Keratinocyte (primary cell): Measurements from ENCODE around the gene WNT7B. TPM values are rescaled to one million over a fixed set of nuclear protein-coding genes. Genes with fewer than 3 reads are reported as not detected.

Experiments used
- DNase-seq: peaks from one replicate; pipeline ENCODE4 v3.0.0-alpha.2; 2011; ENCODE audit warnings: low read depth, missing footprints, low spot score
- FAIRE-seq: peaks from 2 replicates; lab custom pipeline; 2011; peaks lifted over from hg19 to GRCh38; lab: Jason Lieb, UNC
- H2AFZ ChIP-seq: 2 replicates; pipeline ENCODE4 v1.6.0; 2012; ENCODE audit warnings: low read length, control low read depth, inconsistent platforms; ENCODE audit not compliant: control insufficient read depth
- H3K27ac ChIP-seq: 2 replicates; pipeline ENCODE4 v1.5.1; 2011; ENCODE audit warnings: low read length; ENCODE audit not compliant: control insufficient read depth, insufficient read depth
- H3K27me3 ChIP-seq: 3 replicates; pipeline ENCODE4 v1.6.0; 2011; ENCODE audit warnings: low read length; ENCODE audit not compliant: control insufficient read depth, insufficient read depth; ENCODE audit errors: extremely low read depth
- H3K36me3 ChIP-seq, 2 experiments: 2 replicates in 1 of 2; 3 replicates in 1 of 2; pipeline ENCODE4 v1.5.1; 2011; ENCODE audit warnings: low read length in 2 of 2, mild to moderate bottlenecking in 1 of 2; ENCODE audit not compliant: control insufficient read depth in 2 of 2, insufficient read depth in 2 of 2; ENCODE audit errors: extremely low read depth in 1 of 2
- H3K4me1 ChIP-seq: 3 replicates; pipeline ENCODE4 v1.5.1; 2011; ENCODE audit warnings: low read length; ENCODE audit not compliant: control insufficient read depth, insufficient read depth; ENCODE audit errors: extremely low read depth
- H3K4me2 ChIP-seq: 3 replicates; pipeline ENCODE4 v1.6.0; 2011; ENCODE audit warnings: low read depth, low read length; ENCODE audit not compliant: control insufficient read depth, insufficient read depth; ENCODE audit errors: extremely low read depth
- H3K4me3 ChIP-seq, 3 experiments: fragments of 200-600 bp in 1 of 3; sonication (generic) in 1 of 3; 2 replicates in 2 of 3; 3 replicates in 1 of 3; pipeline ENCODE4 v1.5.1; 2011 to 2016; ENCODE audit warnings: low read length in 3 of 3, mild to moderate bottlenecking in 3 of 3, control low read depth in 2 of 3, inconsistent platforms in 1 of 3, low read depth in 1 of 3, mixed read lengths in 1 of 3, mixed run types in 1 of 3, moderate library complexity in 1 of 3; ENCODE audit not compliant: control insufficient read depth in 2 of 3, insufficient read depth in 2 of 3; ENCODE audit errors: extremely low read depth in 1 of 3
- H3K79me2 ChIP-seq: 2 replicates; pipeline ENCODE4 v1.6.0; 2012; ENCODE audit warnings: low read length; ENCODE audit not compliant: control insufficient read depth, insufficient read depth
- H3K9ac ChIP-seq: 3 replicates; pipeline ENCODE4 v1.6.0; 2011; ENCODE audit warnings: low read length; ENCODE audit not compliant: control insufficient read depth, insufficient read depth; ENCODE audit errors: extremely low read depth
- H3K9me1 ChIP-seq: 3 replicates; pipeline ENCODE4 v1.6.0; 2011; ENCODE audit warnings: low read length; ENCODE audit not compliant: control insufficient read depth, insufficient read depth; ENCODE audit errors: extremely low read depth
- H3K9me3 ChIP-seq: 2 replicates; pipeline ENCODE4 v1.5.1; 2012; ENCODE audit warnings: low read depth, low read length; ENCODE audit not compliant: control insufficient read depth
- H4K20me1 ChIP-seq: 3 replicates; pipeline ENCODE4 v1.6.0; 2011; ENCODE audit warnings: low read length; ENCODE audit not compliant: control insufficient read depth, insufficient read depth; ENCODE audit errors: extremely low read depth
- CTCF ChIP-seq, 3 experiments: IDR thresholded peaks in 1 of 3; conservative IDR thresholded peaks in 1 of 3; optimal IDR thresholded peaks in 1 of 3; 2 replicates in 2 of 3; 3 replicates in 1 of 3; pipeline versions ENCODE3 to v1.5.1; 2011; ENCODE audit warnings: low read length in 3 of 3, mild to moderate bottlenecking in 3 of 3, moderate library complexity in 2 of 3, control low read depth in 1 of 3, inconsistent platforms in 1 of 3; ENCODE audit not compliant: insufficient read depth in 2 of 3; ENCODE audit errors: extremely low read depth in 1 of 3
- EZH2 ChIP-seq: IDR thresholded peaks from one replicate; pipeline ENCODE4 v1.6.1; 2012; ENCODE audit warnings: inconsistent platforms, mild to moderate bottlenecking, low read length, moderate library complexity
- dilution Hi-C: fragments of 300-500 bp; cut with MboI; formaldehyde crosslinking; loops from one replicate; pipeline ENCODE4 v1.7.0; 2020; ENCODE audit warnings: low sequenced_read_pairs; ENCODE audit not compliant: extremely low pct_ligation_motif_present
- polyA plus RNA-seq, 5 experiments: library from polyadenylated mRNA; depleted of rRNA in 3 of 5; stranded (reverse) in 3 of 5; stranded (forward) in 1 of 5; unstranded in 1 of 5; fragments of >200 nt; gene quantifications; 1 replicate in 1 of 5; 2 replicates in 3 of 5; 3 replicates in 1 of 5; pipeline versions ENCODE4 v1.2.1 to v1.2.3, GENCODE V29; 2011 to 2012; ENCODE audit warnings: missing spikeins in 2 of 5, low read depth in 1 of 5, low replicate concordance in 1 of 5

The WNT7B gene
- polyA plus RNA-seq, 1 donor (not counting 4 experiments of a cell fraction or from before 2014, with no cell fraction given): 1.7 TPM

GRCh38 chr22:45883811-45884170 is 93.2 kb downstream of the WNT7B start:
- TF ChIP-seq CTCF (optimal IDR thresholded peaks at IDR 0.05 in 1 of 3, IDR thresholded peaks at IDR 0.05 in 1 of 3, conservative IDR thresholded peaks at IDR 0.05 in 1 of 3; ENCODE audit: extremely low read depth in 1 of 3, insufficient read depth in 2 of 3, low read length in 3 of 3) (no peak), EZH2 (no peak)
- H3K9me3 ChIP-seq: no peaks in the 10 kb centered on the region
- H3K4me3 ChIP-seq: no peak overlapping the region
- DNase-seq (no peak), FAIRE-seq (no peak)
- dilution Hi-C loops: no loop called here
- H4K20me1 ChIP-seq: no peaks in the 10 kb centered on the region
- H3K4me2 ChIP-seq: no peak overlapping the region
- H2AFZ ChIP-seq: no peak overlapping the region
- H3K27me3 ChIP-seq: peaks cover 49% of the 10 kb centered on the region
- H3K36me3 ChIP-seq: no peaks in the 10 kb centered on the region
- no peak overlapping the region for H3K27ac ChIP-seq
- H3K9me1 ChIP-seq: no peaks in the 10 kb centered on the region
- H3K9ac ChIP-seq: no peak overlapping the region
- peaks cover 10% of the 10 kb centered on the region for H3K4me1 ChIP-seq
- H3K79me2 ChIP-seq: no peaks in the 10 kb centered on the region

DNA sequence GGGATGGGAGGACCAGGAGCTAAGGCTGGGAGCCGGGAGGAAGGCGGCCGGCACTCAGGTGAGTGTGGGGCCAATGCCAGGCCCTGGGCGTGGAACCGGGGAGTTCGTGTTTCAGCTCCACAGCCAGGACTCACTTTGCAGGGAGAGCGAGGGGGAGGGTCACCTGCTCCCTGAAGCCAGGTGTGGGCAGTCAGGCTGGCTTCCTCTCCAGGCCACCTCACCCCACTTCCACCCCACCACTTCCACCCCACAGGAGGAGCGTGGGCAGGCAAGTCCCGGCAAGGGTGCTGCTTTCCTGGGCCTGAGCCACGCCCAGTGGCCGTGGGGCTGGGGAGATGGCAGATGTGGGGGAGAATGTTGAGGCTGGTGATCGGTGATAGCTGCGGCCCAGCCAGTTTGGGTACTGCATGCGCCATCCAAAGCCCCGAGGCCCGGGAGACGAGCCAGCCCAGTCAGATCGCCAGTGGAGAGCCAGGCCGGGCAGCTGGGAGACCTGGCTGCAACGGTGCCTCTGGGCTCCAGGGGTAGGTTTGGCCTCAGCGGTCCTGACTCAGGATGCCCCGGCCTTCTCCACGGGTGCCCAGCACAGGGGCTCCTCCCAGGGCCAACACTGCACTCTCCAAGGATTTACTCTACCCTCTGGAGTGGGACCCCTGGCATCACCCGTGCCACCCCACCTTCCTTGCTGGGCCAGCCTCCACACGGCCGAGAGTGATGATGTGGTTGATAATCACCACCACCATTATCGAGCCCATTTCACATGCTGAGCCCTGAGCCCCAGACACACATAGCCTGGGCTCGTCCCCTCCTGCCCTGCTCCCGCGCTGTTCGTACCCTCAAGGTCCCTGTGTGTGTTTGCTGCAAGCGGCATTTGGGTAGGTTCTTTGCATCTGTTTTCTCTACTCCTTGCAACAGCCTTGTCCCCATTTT is 93.8 kb downstream of the WNT7B start:
- H3K9me1 ChIP-seq: no peaks in the 10 kb centered on the region
- H3K27me3 ChIP-seq: peaks cover 55% of the 10 kb centered on the region
- no peaks in the 10 kb centered on the region for H4K20me1 ChIP-seq
- FAIRE-seq (no peak), DNase-seq (no peak)
- H3K9me3 ChIP-seq: no peaks in the 10 kb centered on the region
- no peak for TF ChIP-seq CTCF (optimal IDR thresholded peaks at IDR 0.05 in 1 of 3, IDR thresholded peaks at IDR 0.05 in 1 of 3, conservative IDR thresholded peaks at IDR 0.05 in 1 of 3; ENCODE audit: extremely low read depth in 1 of 3, insufficient read depth in 2 of 3, low read length in 3 of 3)
- TF ChIP-seq EZH2: no peak
- H3K9ac ChIP-seq: no peak overlapping the region
- H3K79me2 ChIP-seq: no peaks in the 10 kb centered on the region
- no peak overlapping the region for H3K4me2 ChIP-seq
- H3K36me3 ChIP-seq: no peaks in the 10 kb centered on the region
- H2AFZ ChIP-seq: no peak overlapping the region
- H3K27ac ChIP-seq: no peak overlapping the region
- H3K4me1 ChIP-seq: peaks cover 10% of the 10 kb centered on the region
- dilution Hi-C loops: no loop called here
- H3K4me3 ChIP-seq: no peak overlapping the region
